ENCODE measurements around the gene CIT.

CIT gene

DNA sequence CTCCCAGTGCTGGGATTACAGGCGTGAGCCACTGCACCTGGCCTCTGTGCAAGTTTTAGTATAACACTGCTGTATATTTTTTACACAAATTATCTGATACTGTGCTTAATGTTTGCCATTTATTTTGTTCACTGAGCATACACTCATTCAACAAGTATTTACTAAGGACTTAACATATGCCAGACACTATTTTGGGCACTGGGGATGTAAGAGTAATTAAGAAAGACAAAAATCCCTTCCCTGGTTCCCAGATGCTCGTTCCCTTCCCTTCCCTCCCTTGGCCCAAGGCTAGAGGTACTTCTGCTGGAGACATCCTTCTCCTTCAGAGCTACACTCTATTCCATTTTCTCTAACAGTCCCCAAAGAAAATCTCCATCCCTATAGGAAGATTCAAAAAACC lies 12.5 kb downstream of the CIT start:
- DNase-seq (ENCODE audit: extremely low read depth in 1 of 2, low read depth in 1 of 2), result no peak

- no peak for DNase-seq (ENCODE audit: extremely low read depth in 1 of 2, low read depth in 1 of 2)
Observed at GRCh38 chr12:119859241-119859640, 17.9 kb downstream of the CIT start.

- no peak for DNase-seq (ENCODE audit: extremely low read depth in 1 of 2, low read depth in 1 of 2)
Observed at GRCh38 chr12:119857041-119857591, 20.0 kb downstream of the CIT start.

GRCh38 chr12:119850330-119850729 lies 26.8 kb downstream of the CIT start:
- no peak for DNase-seq (ENCODE audit: extremely low read depth in 1 of 2, low read depth in 1 of 2)

- no peak for DNase-seq (ENCODE audit: extremely low read depth in 1 of 2, low read depth in 1 of 2)
Observed at GRCh38 chr12:119843100-119843499, 34.0 kb downstream of the CIT start.

- no peak for DNase-seq (ENCODE audit: extremely low read depth in 1 of 2, low read depth in 1 of 2)
Observed at GRCh38 chr12:119842380-119842779, 34.7 kb downstream of the CIT start.

DNA sequence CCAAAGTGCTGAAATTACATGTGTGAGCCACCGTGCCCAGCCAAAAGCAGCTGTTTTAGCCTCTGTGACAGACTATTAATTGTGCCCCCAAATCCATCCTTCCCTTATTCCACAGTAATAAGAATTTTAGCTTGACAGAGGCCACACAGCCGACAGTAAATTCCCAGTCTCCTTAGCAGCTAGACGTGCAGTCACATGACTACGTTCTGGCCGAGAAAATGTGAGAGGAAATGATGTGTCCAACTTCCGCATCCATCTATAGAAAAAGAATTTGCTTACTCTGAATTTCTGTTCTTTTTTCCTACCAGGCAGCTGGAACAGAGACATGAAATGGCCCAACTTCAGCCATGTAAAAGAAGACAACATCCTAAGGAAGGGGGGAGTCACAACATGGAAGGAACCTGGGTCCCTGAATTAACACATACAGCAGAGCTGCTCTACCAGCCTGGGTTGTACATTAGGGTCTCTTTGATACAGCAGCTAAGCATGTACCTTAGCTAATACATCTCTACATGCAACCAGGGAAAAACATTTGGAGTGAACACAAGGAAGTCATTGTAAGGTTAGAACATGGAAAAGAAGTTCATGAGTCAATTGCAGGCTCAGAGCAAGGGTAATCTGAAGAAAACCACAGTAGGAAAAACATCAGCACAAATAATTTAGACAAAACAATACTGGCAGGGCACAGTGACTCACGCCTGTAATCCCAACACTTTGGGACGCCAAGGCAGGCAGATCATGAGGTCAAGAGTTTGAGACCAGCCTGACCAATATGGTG lies 35.5 kb downstream of the CIT start:
- no peak for DNase-seq (ENCODE audit: extremely low read depth in 1 of 2, low read depth in 1 of 2)

GRCh38 chr12:119840582-119840981 lies 36.5 kb downstream of the CIT start:
- DNase-seq (ENCODE audit: extremely low read depth in 1 of 2, low read depth in 1 of 2), result no peak

- no peak for DNase-seq (ENCODE audit: extremely low read depth in 1 of 2, low read depth in 1 of 2)
Observed at GRCh38 chr12:119840168-119840567, 37.0 kb downstream of the CIT start.

DNA sequence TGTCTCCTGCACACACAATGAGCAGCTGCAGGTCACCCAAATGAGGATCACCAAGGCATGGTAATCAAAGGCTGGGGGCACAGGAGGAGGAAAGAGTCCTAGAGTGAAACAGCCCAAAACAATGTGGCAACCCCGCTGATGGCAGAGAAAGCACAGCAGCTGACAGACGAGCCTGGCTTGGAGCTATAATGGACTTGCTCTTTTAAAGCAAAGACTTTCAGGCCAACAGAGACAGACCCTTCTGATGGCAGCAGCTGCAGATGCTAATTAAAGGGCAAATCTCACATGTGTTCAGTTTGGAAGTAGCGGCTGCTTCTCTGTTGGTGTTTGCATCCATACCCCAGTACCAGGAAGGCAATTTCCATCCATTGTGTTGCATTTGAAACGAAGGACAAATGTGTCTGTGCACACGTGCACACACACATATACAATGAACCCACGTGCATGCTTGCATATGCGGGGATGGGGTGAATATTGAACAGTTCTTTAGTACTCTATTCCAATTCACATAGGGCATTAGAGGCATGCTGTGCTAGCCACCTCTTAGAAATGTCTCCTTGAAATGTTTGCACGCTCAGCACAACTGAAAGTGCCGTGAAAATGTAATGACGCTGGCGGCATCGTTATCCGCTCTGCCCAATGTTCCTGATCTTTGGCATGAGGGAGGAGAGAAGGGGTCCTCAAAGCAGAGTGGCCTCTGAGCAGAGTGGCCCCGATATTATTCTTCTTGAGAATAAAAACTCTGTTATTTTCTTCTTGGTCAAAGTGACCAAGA lies 38.1 kb downstream of the CIT start:
- no peak for DNase-seq (ENCODE audit: extremely low read depth in 1 of 2, low read depth in 1 of 2)

GRCh38 chr12:119836781-119837180 lies 40.3 kb downstream of the CIT start:
- DNase-seq (ENCODE audit: extremely low read depth in 1 of 2, low read depth in 1 of 2), result no peak

- no peak for DNase-seq (ENCODE audit: extremely low read depth in 1 of 2, low read depth in 1 of 2)
Observed at GRCh38 chr12:119835068-119835467, 42.1 kb downstream of the CIT start.

GRCh38 chr12:119829439-119829838 lies 47.7 kb downstream of the CIT start:
- no peak for DNase-seq (ENCODE audit: extremely low read depth in 1 of 2, low read depth in 1 of 2)

DNA sequence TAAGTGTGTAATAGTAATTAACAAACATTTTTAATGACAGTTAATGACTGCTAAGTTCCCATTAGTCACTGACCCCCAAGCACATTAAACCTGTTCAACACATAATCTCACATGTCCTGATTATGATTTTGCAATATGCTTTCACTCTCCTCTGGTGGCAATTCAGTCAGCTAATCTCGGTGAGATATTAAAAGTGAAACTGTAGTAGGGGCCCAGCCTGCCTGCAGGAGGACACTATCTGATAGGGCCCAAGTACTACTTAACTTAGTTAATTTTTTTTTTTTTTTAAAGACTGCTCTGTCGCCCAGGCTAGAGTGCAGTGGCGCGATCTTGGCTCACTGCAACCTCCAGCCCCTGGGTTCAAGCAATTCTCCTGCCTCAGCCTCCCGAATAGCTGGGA lies 48.8 kb downstream of the CIT start:
- DNase-seq (ENCODE audit: extremely low read depth in 1 of 2, low read depth in 1 of 2), result no peak

- DNase-seq (ENCODE audit: extremely low read depth in 1 of 2, low read depth in 1 of 2), result no peak
Observed at GRCh38 chr12:119827760-119828159, 49.4 kb downstream of the CIT start.

DNA sequence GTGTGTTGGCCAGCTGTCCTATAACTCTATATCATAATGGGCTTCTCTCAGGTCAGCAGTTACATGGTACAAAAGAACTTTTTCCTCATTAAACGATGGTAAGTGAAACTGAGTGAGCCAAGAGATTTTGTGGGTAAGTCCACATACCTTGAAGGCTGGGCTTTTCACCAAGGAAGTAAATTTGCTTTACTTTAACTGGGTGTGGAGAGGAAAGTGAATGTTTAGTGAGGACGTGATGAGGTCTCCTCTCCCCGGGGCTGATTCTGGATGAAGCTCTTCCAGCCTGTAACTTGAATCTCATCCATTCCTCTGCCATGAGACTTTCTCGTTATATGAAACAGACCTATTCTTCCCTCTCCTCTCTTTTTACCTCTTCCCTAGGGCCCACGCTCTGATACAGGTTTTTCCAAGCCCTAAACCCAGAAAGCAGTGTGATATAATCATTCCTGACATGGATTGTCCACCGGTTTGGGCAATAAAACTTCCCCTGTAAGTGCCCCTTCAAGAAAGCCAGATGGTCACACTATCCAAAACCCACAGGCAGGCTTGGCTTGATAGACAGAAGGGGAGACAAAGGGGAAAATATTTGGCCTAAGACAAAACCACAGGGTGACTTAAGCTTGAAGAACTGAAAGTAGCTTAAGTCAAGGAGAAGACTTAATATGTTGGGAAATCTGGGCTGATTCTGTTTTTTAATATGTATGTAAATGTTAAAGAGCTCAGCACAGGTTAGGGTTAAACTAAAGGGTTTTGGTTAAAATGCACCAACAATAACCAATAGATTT lies 50.3 kb downstream of the CIT start:
- no peak for DNase-seq (ENCODE audit: extremely low read depth in 1 of 2, low read depth in 1 of 2)

DNA sequence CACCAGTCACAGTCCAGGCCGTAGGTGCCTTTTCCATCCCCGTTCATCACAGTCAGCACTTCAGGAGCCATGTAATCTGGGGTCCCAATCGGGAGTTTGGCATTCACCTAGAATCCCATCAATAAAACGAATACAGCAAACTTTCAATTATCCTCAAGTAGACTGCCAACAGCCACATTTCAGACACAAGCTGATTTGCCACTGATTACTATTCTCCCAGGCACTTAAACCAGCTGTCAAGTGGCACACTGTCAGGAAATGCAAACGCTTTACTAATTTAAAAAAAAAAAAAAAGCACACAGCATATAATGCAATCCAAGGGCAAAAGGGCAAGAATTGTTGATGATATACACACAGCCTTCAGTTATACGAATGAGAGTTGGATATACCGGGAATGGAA lies 51.9 kb downstream of the CIT start:
- DNase-seq (ENCODE audit: extremely low read depth in 1 of 2, low read depth in 1 of 2), result no peak

- DNase-seq (ENCODE audit: extremely low read depth in 1 of 2, low read depth in 1 of 2), result no peak
Observed at GRCh38 chr12:119822046-119822445, 55.1 kb downstream of the CIT start.

- DNase-seq (ENCODE audit: extremely low read depth in 1 of 2, low read depth in 1 of 2), result no peak
Observed at GRCh38 chr12:119819322-119819721, 57.8 kb downstream of the CIT start.

- no peak for DNase-seq (ENCODE audit: extremely low read depth in 1 of 2, low read depth in 1 of 2)
Observed at GRCh38 chr12:119817546-119818343, 59.4 kb downstream of the CIT start.

Data from activated CD8-positive, alpha-beta memory T cell treated with anti-CD3 and anti-CD28 coated beads for 1 hour (primary cell).